SKM-1 (cell line): Measurements from ENCODE around the gene ME1.
"Not testable (repeated sequence)": the region's sequence is repeated elsewhere in the genome, so short reads cannot be mapped to it uniquely, and the experiment has no call there.

ENCODE experiments used
- DNase-seq: peaks from one replicate; lab custom pipeline; 2025; ENCODE audit not compliant: unreplicated experiment; lab: John Stamatoyannopoulos, UW

The ME1 gene

DNA sequence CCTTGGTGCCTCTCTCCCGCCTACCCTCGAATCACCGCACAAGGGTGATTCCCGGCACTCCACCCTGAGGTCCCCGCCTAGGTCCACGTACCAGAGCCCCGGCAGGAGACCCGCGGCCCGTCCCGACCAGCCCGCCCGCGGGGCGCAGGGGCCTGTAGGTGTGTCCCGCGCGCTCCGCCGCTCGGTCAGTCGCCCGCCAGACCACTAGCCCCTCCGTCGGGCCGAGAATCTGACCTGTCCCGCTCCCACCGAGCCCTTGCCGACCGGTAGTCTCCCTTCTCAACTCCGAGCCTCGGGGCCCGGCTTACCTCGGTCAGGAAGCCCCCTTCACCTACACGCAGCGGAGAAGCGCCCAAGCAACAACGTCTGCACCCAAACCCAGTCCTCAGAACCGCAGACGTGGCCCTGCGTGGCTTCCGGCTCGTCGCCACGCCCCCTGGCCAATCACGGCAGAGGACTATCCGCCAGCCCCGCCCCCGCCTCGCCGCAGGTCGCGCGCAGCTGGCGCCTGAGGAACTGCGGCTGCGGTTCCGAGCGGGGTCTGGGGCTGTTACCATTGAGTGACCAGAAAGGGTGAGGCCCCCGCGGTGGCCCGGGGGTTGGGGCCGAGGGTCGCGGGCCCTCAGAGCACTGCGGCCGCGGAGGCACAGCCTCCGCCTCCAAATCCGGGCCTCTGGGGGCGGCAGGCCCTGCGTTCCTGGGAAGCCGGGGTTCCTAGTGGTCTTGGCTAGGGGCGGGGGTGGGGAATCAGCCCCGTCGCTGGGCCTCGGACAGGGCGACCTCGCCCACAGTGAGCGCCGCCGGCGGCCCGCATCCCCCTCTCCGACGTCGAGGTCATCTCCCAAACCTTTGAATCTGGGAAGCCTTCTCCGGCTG lies 237.7 kb downstream of the ME1 start, which contains the start of the genes PGM3 and RWDD2A:
TSS of gene PGM3 (minus strand) at position 395 of the 876 bp plus-strand sequence. CDS start 2,253 bp downstream, outside the sequence.
TSS of gene RWDD2A (plus strand) at position 487 of the 876 bp plus-strand sequence. CDS start 1,095 bp downstream, outside the sequence.
- DNase-seq: peak; percentile 62

- no peak for DNase-seq
Measured at GRCh38 chr6:83192456-83192855, 238.4 kb downstream of the ME1 start.

DNA sequence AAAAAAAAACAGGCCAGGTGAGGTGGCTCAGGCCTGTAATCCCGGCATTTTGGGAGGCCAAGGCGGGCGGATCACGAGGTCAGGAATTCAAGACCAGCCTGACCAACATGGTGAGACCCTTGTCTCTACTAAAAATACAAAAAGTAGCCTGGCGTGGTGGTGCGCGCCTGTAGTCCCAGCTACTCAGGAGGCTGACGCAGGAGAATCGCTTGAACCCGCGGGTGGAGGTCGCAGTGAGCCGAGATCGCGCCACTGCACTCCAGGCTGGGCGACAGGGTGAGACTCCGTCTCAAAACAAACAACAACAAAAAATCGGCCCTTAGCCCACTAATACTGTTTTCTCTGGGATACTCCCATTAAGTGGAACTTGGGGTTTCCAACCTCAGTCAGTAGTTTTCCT lies 238.9 kb downstream of the ME1 start:
- not testable (repeated sequence) for DNase-seq

- no peak for DNase-seq
Measured at GRCh38 chr6:83190626-83191025, 240.2 kb downstream of the ME1 start.

GRCh38 chr6:83188501-83188900 lies 242.3 kb downstream of the ME1 start:
- no peak for DNase-seq

DNA sequence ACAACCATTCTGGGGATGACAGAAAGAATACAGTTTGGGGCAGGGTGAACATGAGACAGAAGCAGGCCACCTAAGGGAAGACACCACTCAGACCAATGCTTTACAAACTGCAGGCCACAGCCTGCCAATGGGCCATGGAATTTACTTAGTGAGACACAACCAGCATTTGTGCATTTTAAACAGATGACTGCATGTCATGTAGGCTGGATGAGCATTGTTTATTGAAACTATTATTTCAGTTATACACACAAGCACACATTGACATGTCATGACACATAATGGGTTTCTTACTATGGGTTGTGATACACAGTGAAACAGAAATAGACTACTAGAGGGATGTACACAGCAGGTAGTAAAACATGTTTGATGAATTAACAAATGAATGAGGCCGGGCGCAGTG lies 245.8 kb downstream of the ME1 start:
- DNase-seq: no peak

DNA sequence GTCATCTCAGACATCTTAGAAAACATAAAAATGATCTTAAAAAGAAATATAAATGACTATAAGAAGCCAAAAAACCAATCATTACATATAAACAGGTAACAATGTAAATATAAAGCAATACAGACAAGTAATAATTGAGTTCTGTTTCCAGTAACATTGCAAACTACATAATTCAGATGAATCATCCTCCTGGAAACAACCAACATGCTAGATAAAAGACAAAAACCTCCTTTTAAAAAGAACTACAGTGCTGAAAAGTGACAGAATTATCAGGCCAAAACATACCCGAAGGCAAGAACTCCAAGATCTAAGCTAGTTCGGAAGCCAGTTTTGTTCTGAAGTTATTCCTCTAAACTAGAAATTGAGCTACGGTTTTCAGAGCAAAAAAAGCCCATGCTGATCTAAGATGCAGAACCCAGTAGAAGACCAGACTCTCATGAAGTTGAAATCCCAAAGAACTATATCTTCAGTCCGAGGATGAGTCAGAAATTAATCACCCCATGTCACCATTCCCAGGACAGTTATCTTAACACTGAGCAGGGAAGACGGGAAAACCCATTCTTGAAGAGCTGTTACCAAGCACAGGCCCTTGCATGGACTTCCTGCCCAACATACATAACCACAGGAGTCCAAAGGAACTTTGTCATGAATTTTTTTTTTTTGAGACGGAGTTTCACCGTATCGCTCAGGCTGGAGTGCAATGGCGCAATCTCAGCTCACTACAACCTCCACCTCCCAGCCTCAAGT lies 247.6 kb downstream of the ME1 start:
- DNase-seq: no peak

DNA sequence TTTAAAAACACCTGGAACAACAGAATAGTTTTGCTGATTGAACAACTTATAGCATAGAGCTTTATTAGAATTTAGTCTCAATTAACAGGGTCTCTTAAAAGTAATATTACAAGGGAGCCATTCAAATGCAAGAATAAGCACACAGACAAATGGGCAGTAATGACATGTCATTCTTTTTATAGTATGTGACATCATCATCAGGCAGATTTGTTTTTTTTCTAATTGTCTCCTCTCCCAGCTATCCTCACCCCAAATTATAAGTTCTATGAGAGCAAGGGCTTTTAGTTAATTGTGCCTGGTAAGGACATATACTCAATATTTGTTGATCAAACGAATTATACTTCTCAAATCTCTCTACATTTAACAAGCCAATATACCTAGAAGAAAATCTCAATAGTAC lies 248.7 kb downstream of the ME1 start:
- DNase-seq: no peak

- no peak for DNase-seq
Measured at GRCh38 chr6:83180426-83180950, 250.4 kb downstream of the ME1 start.

- DNase-seq: no peak
Measured at GRCh38 chr6:83176246-83176645, 254.6 kb downstream of the ME1 start.

DNA sequence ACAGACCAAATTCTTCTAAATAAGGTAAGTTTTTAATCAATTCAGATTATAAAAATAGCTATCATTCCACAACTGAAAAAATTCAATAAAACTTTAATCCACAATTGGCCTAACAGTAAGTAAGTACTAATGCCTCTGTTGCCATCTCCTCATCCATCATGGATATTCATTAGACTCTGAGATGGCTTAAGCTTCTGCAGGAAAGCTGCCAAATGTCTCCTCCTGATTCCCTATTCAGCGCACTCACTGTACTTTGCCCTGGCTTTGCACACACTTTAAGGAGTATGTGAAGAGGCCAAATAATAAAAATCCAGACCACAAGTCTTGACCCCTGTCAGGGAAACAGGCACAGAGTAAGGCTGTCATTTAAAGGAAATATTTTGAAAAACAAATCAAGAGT lies 261.3 kb downstream of the ME1 start:
- no peak for DNase-seq

DNA sequence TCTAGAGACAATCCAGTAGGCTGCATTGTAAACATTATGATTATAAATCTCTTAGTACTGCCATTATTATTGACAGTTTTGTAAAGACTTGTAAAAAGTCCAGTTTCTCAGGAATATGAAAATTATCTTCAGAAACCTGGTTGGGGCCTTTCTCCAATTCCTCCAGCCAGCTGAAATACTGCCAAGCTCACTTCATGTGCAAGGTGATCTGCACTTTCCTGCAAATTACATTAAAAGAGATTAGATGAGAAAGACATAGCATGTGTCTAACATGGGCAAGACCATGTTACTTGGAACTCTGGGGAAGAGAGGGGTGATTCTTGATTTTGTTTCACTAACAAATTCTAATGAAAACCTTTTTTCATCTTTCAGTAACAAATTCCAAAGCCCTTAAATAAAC lies 261.7 kb downstream of the ME1 start:
- DNase-seq: no peak

- no peak for DNase-seq
Measured at GRCh38 chr6:83168556-83168955, 262.3 kb downstream of the ME1 start.

GRCh38 chr6:83167726-83168278 lies 263.0 kb downstream of the ME1 start:
- no peak for DNase-seq
